Cerebellar nuclear complex (tissue), 1 donor: Measurements from ENCODE around the gene ANKS6.

Source experiments
- DNase-seq, 2 experiments: peaks; one replicate each; lab custom pipeline; 2025; lab: John Stamatoyannopoulos, UW

Gene ANKS6

DNA sequence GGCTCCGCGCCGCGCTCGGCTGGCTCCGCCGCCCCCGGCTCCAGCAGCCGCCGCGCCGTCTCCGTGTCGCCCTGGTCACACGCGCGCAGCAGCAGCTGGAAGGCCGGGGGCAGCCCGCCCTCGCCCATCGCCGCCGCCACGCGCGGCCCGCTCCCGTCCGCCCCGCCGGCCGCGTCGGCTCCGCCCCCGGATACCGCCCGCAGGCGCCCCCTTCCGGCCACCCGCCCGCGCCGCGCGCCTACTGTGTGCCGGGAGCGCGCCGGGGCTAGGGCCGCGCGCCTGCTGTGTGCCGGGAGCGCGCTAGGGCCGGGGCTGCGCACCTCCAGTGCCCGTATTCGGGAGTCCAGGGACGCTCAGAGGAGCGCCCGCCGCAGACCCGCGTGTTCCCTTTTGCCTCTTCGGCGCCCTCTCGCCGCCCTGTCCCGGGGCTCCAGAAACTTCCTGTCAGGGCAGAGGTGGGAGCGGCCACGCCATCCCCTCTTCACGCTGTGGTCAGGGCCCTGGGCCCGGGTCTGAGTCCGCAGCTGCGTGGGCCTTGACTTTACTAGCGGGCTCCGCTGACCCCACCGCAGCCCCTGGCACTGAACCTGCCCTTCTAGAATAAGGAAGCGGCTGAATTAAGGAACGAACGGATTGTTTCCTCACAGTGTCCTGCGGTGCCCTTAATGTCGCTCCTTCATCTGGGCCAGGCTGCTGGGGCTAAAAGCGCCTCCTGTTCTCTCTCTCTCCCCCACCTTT is at the start of gene ANKS6:
ANKS6 (minus strand) TSS at position 192 of the 738 bp plus-strand sequence; CDS start at position 128, 64 bp downstream.
- DNase-seq, result no peak

DNA sequence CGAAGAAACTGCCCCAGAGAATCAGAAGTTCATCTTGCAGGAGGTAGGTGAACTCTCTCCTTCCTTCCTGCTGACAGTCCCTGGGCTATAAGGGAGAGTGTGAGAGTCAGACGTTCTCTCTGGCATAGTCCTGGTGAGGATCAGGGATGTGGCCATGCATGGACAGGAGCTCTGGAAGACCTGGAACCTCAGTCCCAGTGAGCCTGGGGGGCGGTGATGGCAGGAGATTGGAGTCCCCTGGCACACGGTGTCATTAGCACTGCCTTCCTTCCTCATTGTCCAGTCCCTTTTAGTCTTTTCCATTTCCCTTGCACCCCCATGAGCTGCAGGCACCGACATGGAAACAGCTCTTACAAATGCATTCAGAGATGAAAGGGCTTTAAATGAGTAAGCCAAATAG is 49.7 kb upstream of the ANKS6 start:
- no peak for DNase-seq

DNA sequence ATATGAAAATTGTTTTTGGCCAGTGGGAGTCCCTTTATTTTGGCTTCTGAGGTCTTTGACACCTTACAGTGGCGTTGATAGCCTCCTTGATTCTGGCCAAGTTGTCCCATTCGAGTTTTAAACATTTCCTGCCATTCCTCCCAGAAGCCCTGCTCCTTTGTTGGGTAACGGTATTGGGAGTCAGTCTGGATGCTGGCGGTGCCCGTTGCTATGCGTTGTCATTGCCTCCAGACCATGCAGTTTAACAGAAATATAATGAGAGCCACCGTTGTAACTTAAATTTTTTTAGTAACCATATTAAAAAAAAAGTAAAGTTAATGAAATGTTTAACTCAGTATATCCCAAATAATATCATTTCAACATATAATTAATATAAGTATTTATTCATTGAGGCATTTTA is 46.2 kb upstream of the ANKS6 start:
- no peak for DNase-seq

DNA sequence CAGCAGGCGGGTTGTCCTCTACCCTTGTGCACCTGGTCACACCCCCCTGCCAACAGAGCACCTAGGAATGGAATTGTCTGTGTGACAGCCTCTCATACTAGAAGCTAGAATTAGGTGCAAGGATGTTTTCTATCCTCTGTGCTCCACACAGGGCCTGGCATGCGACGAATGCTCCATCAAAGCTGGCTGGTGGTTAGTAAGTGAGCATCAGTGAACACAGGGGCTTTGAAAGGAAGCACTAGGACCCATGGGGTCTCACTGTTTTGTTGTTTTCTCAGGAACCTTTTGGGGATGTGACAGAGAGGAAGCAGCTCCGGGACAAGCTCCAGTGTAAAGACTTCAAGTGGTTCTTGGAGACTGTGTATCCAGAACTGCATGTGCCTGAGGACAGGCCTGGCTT is 43.4 kb upstream of the ANKS6 start:
- DNase-seq, result no peak

DNA sequence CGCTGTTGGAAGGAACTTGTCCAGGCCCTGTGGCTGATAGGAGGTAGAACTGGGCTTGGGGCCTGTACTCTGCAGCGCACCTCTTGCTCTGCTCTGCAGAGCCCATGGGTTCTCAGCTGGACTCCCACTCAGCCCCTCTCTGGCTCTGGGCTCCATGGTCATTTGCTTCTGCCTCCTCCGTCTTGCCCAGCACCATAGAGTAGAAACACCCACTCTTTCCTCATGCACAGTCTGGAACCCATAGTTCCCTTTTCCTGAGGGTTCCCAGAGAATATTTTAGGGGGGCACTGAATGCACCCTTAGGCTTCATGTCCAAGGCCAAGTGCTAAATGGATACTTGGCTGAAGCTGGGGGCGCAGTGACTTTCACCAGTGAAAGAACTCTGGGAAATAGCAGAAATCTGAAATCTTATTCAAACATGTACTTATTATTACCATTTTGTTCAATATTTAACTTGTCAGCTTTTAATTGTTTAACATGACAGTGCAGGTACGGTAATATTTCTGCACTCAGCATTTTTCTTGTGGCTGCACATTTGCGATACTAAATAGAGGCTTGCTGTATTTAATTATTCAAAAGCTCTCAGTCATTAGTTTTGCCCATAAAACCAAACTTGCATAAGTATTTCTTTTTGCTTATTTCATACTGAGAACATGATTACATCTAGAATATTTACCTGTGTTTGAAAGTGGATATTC is 42.7 kb upstream of the ANKS6 start:
- DNase-seq, result no peak

DNA sequence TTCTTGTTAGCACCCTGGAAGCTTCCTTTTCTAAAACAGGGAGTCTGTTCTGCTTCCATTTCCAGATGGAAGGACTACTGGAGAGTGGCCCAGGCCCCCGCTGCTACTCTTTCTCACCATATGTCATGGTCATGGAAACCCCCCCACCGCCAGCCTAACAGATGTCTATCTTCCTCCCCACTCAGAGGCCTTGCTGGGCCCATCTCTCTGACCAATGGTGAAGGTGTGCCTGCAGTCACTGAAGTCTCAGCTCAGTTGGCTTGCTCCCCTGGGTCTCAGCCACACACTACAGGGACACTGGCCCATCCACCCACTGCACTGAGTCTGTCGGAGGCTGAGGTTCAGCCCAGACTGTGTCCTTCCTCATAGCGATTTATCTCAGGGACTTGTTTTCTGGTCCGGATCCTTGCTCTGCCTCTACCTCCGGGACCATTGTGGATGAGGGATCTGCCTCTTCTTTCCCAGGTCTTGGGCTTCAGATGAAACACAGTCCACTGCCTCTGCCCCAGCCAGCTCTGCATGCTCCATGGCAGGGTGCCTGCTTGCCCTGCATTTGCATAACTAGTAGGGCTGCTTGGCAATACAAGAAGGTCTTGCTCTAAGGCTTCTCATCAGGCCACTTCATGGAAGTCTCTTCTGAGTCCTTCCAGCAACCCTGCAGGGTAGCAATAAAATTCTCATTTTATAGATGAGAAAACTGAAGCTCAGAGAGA is 42.0 kb upstream of the ANKS6 start:
- peak; percentile 32 to 67 for DNase-seq

DNA sequence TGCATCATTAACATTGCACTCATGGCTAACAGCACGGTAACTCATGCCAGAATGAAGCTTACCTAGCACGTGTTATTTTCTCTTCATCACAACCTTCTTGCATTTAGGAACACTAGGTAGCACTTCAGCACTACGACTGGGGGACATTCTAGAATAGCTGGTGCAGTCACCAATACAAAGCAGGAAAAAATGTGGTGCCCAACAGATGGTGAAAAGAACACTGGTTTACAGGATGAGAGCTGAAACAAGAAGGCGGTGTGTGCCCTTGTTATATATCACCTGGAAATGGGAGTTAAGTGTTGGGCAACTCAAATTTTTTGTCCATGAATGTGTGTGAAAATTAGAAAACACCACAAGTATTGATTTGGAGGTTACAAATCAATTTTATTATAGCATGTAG is 41.2 kb upstream of the ANKS6 start:
- DNase-seq, result peak in 1 of 2 experiments; percentile 63

DNA sequence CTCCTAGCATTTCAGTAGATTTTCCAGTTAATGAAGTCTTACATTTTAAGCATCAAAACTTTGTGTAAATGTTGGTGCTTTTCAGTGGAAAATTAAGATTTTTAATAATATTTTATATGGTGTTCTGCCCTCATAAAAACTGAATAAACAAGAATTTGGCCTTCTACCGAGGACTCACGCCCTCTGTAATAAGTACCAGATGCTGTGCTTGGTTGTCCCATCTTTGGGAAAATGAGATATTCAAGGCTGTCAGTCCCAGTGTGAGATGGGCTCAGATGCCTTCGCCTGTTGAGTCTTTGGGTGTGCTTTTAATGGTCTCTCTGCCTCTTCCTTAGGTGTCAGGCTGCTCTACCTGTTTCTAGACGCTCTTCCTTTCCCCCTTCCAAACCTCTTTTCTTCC is 39.9 kb upstream of the ANKS6 start:
- no peak for DNase-seq

DNA sequence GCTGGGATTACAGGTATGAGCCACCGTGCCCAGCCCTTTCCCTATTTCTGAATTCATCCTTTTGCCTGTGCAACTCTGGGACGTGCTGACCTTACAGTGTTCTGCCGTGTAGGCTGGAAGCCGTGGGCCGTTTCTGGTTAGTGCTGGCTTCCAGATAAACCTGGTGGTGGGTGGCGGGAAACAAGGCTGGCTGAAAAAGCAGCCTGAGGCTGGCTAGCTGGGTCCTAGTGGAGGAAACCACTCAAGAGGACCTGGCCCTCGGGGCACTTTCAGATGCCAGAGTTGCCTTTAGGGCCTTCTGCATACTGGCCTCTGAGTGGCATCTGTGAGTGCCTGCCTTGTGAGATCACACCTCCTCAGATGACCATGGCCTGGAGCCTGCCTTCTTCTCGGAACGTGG is 38.0 kb upstream of the ANKS6 start:
- DNase-seq, result no peak

DNA sequence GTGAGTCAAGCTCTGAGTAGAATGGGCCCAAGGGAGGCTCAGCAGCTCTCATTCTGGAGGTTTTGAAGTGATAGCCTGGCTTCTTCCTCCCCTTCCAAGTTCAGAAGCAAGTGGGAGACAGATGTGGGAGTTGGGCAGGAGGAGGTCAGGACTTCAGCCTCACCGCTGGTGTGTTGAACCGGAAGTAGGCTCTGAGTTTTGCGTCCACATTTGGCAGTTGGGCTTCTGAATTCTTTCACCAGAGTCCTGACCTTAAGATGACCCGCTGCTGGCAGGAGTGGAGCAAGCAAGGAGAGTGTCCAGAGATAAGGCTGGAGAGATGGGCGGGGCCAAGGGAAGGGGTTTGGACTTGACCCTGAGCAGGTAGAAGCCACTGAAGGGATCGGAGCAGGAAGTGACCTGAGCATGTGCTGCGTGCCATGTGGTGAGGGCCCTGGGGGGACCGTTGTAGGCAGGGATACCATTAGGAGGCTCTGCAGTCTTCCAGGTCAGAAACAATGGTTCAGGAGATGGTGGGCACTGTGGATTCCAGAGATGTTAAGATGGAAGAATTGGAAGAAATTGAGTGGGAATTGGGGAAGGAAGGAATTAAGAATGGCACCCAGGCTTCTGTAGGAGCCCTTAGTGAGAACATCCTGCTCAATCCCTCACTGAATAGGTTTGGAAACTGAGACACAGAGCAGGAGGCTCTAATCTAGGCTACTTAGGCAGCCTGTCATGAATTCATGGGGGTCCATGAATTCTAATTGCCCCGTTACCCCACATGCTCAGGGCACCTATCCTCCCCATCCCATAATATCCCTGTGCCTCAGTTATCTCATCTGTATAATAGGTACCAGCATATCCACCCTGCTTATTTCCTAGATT is 37.0 kb upstream of the ANKS6 start:
- no peak for DNase-seq

DNA sequence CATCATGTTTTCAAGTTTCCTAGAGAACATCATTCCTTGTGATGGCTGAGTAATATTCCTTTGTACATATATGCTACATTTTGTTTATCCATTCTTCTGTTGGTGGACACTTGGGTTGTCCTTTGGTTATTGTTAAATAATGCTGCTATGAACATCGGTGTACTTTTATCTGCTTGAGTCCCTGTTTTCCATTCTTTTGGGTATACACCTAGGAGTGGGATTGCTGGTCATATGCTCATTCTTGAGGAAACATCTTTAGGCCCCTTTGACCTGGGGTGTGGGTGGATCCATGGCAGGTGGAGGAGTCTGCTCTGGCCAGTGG is 36.4 kb upstream of the ANKS6 start:
- DNase-seq, result no peak

DNA sequence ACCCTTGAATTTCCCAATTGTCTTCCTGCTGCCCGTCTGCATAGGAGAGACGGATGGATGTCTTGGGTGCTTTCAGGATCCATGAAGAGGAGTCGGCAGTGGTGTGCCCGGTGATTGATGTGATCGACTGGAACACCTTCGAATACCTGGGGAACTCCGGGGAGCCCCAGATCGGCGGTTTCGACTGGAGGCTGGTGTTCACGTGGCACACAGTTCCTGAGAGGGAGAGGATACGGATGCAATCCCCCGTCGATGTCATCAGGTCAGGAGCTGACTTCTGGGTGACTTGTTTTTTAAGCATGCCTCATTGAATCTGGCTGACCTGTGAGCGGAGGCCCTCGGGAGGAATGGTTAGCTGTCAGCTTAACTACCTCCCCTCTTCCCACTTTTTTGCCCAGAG is 35.3 kb upstream of the ANKS6 start:
- DNase-seq, result no peak

DNA sequence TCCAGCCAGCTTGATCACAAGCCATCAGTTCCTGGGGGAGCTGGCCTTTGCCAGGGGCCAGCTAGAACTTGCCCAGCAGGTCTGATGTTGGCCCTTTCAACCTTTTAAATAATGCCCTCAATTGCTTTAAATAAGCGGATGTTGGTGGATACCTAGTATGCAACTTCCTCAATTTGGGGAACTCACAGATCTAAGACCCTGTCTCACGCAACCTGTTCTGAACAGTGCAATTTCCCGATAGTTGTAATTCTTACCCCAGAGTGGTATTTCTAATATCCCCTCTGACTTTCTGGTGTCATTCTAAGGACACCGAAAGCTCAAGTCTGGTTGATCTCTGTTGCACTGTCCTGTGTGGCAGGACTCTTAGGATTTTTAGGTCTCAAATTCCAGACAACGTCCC is 34.2 kb upstream of the ANKS6 start:
- DNase-seq, result no peak

DNA sequence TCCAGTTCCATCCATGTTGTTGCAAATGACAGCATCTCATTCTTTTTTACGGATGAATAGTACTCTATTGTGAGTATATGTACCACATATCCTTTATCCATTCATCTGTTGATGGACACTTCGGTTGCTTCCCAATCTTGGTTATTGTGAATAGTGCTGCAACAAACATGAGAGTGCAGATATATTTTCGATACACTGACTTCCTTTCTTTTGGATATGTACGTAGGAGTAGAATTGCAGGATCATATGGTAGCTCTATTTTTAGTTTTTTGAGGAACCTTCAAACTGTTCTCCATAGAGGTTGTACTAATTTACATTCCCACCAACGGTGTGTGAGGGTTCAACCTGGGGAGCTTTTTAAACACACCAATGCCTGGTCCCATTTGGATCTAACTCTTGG is 33.4 kb upstream of the ANKS6 start:
- DNase-seq, result no peak

DNA sequence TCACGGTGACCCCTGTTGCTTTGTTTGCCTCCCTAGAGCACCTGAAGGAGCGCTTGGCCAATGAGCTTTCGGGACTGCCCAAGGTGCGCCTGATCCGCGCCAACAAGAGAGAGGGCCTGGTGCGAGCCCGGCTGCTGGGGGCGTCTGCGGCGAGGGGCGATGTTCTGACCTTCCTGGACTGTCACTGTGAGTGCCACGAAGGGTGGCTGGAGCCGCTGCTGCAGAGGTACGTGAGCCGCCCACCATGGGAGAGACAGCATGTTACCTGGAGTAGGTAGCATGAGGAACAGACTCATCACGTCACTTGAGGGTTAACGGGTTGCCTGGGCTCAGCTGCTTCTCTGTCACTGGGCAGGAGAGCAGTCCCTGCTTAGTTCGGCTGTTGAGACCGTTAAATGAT is 30.4 kb upstream of the ANKS6 start:
- no peak for DNase-seq

DNA sequence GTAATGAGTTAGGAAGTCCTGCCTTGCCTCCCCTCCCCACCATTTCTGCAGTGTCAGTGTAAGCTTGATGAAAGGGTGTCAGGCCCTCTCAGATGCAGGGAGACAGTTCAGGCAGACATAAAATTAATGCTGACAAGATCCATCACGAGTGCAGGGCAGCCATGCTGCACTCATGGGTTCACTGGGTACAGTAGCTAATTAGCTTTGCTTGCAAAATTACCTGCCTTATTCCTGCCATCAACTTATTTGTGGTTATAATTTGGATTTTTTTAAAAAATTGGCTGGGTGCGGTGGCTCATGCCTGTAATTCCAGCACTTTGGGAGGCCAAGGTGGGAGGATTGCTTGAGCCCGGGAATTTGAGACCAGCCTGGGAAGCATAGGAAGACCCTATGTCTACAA is 29.1 kb upstream of the ANKS6 start:
- DNase-seq, result no peak

DNA sequence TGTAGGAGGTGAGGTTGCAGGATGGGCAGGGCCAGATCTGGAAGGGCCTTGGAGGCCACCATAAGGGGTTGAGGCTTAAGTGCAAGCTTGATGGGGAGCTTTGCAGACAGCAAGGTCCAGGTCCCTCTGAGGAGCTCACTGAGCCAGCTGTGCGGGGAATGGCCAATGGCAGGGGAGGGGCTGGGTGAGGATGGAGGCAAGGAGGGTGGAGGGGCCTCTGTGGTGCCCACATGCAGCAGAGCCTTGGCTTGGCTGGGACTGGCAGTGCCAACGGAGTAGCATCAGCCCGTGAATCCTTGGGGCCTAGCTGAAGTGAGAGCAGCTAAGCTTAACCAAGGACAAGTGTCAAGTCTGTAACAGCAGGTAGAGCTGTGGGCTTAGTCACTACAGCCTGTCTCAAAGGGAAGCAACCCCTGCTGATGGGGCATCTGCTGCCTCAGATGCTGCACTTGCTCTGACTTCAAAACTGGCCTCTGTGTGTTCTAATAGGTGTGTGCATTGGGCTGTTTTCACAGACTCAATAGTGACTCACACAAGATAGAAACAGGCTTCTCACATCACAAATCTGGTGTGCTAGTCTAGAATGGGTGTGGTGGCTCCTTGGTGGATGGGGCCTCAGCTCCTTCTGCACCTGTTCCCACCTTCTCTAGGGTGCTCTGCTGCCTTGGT is 27.4 kb upstream of the ANKS6 start:
- peak; percentile 64 to 71 for DNase-seq

DNA sequence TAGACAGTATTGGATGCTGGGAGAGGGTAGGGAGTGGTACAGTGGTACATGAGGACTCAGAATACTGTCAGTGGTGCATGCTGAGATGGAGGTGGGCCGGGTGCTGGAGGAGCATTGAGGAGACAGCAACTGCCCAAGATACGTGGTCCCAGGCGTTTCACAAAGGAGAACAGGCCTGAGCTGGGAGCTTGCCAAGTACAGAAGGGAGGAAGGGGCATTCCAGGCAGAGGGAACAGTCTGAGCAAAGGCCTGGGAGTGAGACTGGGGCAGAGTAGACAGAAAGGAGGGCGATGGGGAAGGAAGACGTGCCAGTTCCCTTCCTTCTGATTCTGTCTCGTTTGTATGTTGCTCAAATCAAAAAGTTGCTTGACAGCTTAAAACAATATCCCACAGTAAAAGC is 26.3 kb upstream of the ANKS6 start:
- no peak for DNase-seq

DNA sequence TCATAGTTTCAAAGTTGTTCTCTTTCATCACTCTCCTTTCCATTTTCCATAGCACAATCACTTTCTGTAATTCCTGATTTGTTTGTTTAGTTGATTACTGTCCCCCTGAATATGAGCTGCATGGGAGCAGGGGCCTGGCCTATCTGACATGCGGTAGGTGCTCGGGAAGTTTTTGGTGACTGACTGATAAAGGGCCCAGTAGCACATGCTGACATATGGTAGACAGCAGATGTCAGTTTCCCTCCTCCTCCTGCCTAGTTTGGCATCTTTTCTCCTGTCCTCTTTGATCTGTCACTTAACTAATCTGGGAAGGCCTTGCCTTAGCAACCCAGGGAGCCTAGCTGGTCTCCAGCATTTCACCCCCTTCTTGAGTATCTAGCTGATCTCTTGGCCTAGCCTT is 25.5 kb upstream of the ANKS6 start:
- DNase-seq, result no peak

DNA sequence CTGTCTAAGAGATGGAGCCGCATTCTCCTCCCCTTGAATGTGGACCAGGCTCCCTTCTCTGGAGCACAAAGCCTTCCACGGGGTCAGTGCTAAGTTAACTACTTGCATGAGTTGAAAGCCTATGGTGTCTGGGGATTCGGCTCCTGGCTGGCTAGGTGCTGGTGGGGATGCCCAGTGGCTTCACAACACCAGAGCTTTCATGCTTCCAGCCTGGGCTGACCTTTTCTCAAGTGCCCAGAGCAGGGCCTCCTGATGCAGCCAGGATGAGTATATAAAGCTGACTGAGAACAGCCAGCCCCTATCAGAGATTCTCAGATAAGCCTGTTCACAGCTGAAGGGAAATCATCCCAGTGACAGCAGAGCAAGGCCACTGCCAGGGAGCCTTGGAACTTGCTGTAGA is 22.9 kb upstream of the ANKS6 start:
- DNase-seq, result no peak

DNA sequence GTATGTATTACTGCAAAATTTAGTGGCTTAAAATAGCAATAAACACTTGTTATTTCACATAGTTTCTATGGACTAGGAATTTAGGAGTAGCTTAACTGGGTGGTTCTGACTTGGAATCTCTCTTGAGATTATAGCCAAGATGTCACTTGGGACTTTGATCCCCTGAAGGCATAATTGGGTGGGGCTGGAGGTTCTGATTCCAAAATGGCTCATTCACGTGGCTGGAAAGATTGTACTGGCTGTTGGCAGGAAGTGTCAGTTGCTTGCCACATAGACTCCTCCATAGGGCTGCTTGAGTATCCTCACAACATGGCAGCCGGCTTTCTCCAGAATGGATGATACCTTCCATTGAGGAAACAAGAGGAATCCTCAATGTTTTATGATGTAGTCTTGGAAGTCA is 22.4 kb upstream of the ANKS6 start:
- DNase-seq, result no peak
